H1 (cell line): ENCODE measurements around the gene CNNM3. TPM values are rescaled to one million over a fixed set of nuclear protein-coding genes. Genes with fewer than 3 reads are reported as not detected.

ENCODE experiments used
- CTCF ChIA-PET: fragments of 300-600 bp; sonication (Branson Sonifier 250); formaldehyde crosslinking; loops from one replicate; lab custom pipeline; 2021; ENCODE audit not compliant: partially characterized antibody; lab: Charles Lee
- POLR2A ChIA-PET: fragments of 300-600 bp; sonication (Branson Sonifier 250); formaldehyde crosslinking; loops from one replicate; lab custom pipeline; 2021; ENCODE audit warnings: inconsistent platforms; ENCODE audit not compliant: partially characterized antibody; lab: Charles Lee
- DNase-seq, 2 experiments: peaks; one replicate each; pipeline versions ENCODE4 v3.0.0 to v3.0.0-alpha.2; 2010 to 2022; ENCODE audit warnings: low spot score in 2 of 2, low read depth in 1 of 2, mixed read lengths in 1 of 2
- FAIRE-seq: peaks from 2 replicates; lab custom pipeline; 2011; peaks lifted over from hg19 to GRCh38; lab: Jason Lieb, UNC
- H2AFZ ChIP-seq: 2 replicates; pipeline ENCODE4 v1.8.1; 2012; ENCODE audit warnings: low read length, inconsistent platforms
- H2AK5ac ChIP-seq: 2 replicates; pipeline ENCODE4 v1.6.1; 2013; ENCODE audit warnings: low read depth, low read length
- H2BK120ac ChIP-seq: replicated peaks from 2 replicates; pipeline ENCODE3; 2013; ENCODE audit warnings: low read depth, low read length, inconsistent platforms
- H2BK12ac ChIP-seq: 2 replicates; pipeline ENCODE4 v1.6.1; 2013; ENCODE audit warnings: low read depth, low read length
- H2BK15ac ChIP-seq: 2 replicates; pipeline ENCODE4 v1.6.1; 2013; ENCODE audit warnings: low read length
- H2BK20ac ChIP-seq: 2 replicates; pipeline ENCODE4 v1.6.1; 2013; ENCODE audit warnings: low read length
- H2BK5ac ChIP-seq: 2 replicates; pipeline ENCODE4 v1.6.1; 2013; ENCODE audit warnings: low read depth, low read length
- H3K14ac ChIP-seq: 2 replicates; pipeline ENCODE4 v1.6.1; 2013; ENCODE audit warnings: inconsistent platforms; ENCODE audit not compliant: insufficient read length
- H3K18ac ChIP-seq: 2 replicates; pipeline ENCODE4 v1.6.1; 2013; ENCODE audit warnings: low read length; ENCODE audit errors: extremely low read depth
- H3K23ac ChIP-seq: 2 replicates; pipeline ENCODE4 v1.6.1; 2013; ENCODE audit warnings: inconsistent platforms; ENCODE audit not compliant: insufficient read length
- H3K23me2 ChIP-seq: 2 replicates; pipeline ENCODE4 v1.6.1; 2013; ENCODE audit warnings: low read depth, low read length
- H3K27ac ChIP-seq: 2 replicates; pipeline ENCODE4 v1.6.1; 2011; ENCODE audit warnings: low read depth, low read length, inconsistent platforms
- H3K27me3 ChIP-seq, 4 experiments: replicated peaks in 1 of 4; 1 replicate in 1 of 4; 2 replicates in 3 of 4; pipeline versions ENCODE4 v1.6.1 to v1.8.1; 2011 to 2013; ENCODE audit warnings: low read length in 3 of 4, mild to moderate bottlenecking in 3 of 4, inconsistent platforms in 2 of 4, mixed read lengths in 2 of 4, moderate library complexity in 1 of 4; ENCODE audit not compliant: control insufficient read depth in 3 of 4, insufficient read depth in 3 of 4; ENCODE audit errors: extremely low read depth in 1 of 4
- H3K36me3 ChIP-seq, 4 experiments: 2 replicates each; pipeline versions ENCODE4 v1.6.1 to v1.8.1; 2011 to 2013; ENCODE audit warnings: mild to moderate bottlenecking in 4 of 4, low read length in 3 of 4, moderate library complexity in 2 of 4, control low read depth in 1 of 4, inconsistent platforms in 1 of 4; ENCODE audit not compliant: insufficient read depth in 4 of 4, control insufficient read depth in 2 of 4
- H3K4ac ChIP-seq: replicated peaks from 2 replicates; pipeline ENCODE3; 2013; ENCODE audit warnings: low read length, low read depth, mixed read lengths, inconsistent platforms; ENCODE audit not compliant: insufficient read length
- H3K4me1 ChIP-seq, 4 experiments: replicated peaks in 1 of 4; 1 replicate in 1 of 4; 2 replicates in 3 of 4; pipeline versions ENCODE4 v1.6.1 to v1.8.1; 2011 to 2013; ENCODE audit warnings: low read length in 3 of 4, inconsistent platforms in 2 of 4, mixed read lengths in 1 of 4; ENCODE audit not compliant: insufficient read depth in 4 of 4, control insufficient read depth in 3 of 4
- H3K4me2 ChIP-seq, 2 experiments: 2 replicates each; pipeline versions ENCODE4 v1.6.1 to v1.8.1; 2011 to 2013; ENCODE audit warnings: low read depth in 2 of 2, low read length in 2 of 2, control low read depth in 1 of 2, inconsistent platforms in 1 of 2, mild to moderate bottlenecking in 1 of 2; ENCODE audit not compliant: insufficient read depth in 1 of 2
- H3K4me3 ChIP-seq, 4 experiments: fragments of 200-600, 300-600 bp in 1 of 4; sonication (generic), shearing (Covaris generic), sonication (Bioruptor Twin) in 1 of 4; 2 replicates each; pipeline versions ENCODE4 v1.5.1 to v1.8.1; 2011 to 2016; ENCODE audit warnings: low read length in 4 of 4, low read depth in 3 of 4, control low read depth in 2 of 4, inconsistent platforms in 2 of 4, mild to moderate bottlenecking in 2 of 4, mixed read lengths in 1 of 4, moderate library complexity in 1 of 4; ENCODE audit not compliant: insufficient read depth in 2 of 4; ENCODE audit errors: extremely low read depth in 1 of 4
- H3K56ac ChIP-seq: replicated peaks from 2 replicates; pipeline ENCODE3; 2013; ENCODE audit warnings: low read depth, mild to moderate bottlenecking, mixed read lengths, low read length, inconsistent platforms; ENCODE audit not compliant: insufficient read length
- H3K79me1 ChIP-seq: 2 replicates; pipeline ENCODE4 v1.6.1; 2013; ENCODE audit warnings: low read depth, low read length, control low read depth
- H3K79me2 ChIP-seq, 2 experiments: 2 replicates each; pipeline versions ENCODE4 v1.6.1 to v1.8.1; 2012 to 2013; ENCODE audit warnings: low read length in 2 of 2, mild to moderate bottlenecking in 2 of 2, inconsistent platforms in 1 of 2; ENCODE audit not compliant: insufficient read depth in 2 of 2, control insufficient read depth in 1 of 2
- H3K9ac ChIP-seq, 4 experiments: replicated peaks in 1 of 4; 1 replicate in 1 of 4; 2 replicates in 3 of 4; pipeline versions ENCODE4 v1.6.1 to v1.8.1; 2011 to 2013; ENCODE audit warnings: low read depth in 3 of 4, low read length in 3 of 4, control low read depth in 2 of 4, mild to moderate bottlenecking in 2 of 4, moderate library complexity in 2 of 4, inconsistent platforms in 1 of 4; ENCODE audit errors: extremely low read depth in 1 of 4
- H3K9me3 ChIP-seq, 2 experiments: 2 replicates each; pipeline versions ENCODE4 v1.6.1 to v1.8.1; 2012 to 2013; ENCODE audit warnings: mild to moderate bottlenecking in 2 of 2, moderate library complexity in 2 of 2, control low read depth in 1 of 2, inconsistent platforms in 1 of 2, low read depth in 1 of 2, low read length in 1 of 2, mixed read lengths in 1 of 2; ENCODE audit not compliant: insufficient read depth in 2 of 2
- H4K20me1 ChIP-seq, 2 experiments: replicated peaks in 1 of 2; 2 replicates each; pipeline versions ENCODE3 to v1.8.1; 2011 to 2013; ENCODE audit warnings: inconsistent platforms in 2 of 2, low read length in 2 of 2, mild to moderate bottlenecking in 1 of 2; ENCODE audit not compliant: insufficient read depth in 2 of 2, control insufficient read depth in 1 of 2
- H4K5ac ChIP-seq: 2 replicates; pipeline ENCODE4 v1.6.1; 2013; ENCODE audit warnings: low read length, low read depth, mixed read lengths, inconsistent platforms; ENCODE audit not compliant: insufficient read length
- H4K8ac ChIP-seq: 2 replicates; pipeline ENCODE4 v1.8.0; 2013; ENCODE audit warnings: mild to moderate bottlenecking, moderate library complexity, low read length, inconsistent platforms; ENCODE audit not compliant: insufficient read depth; ENCODE audit errors: extremely low read depth
- H4K91ac ChIP-seq: replicated peaks from 2 replicates; pipeline ENCODE3; 2013; ENCODE audit warnings: low read length, mixed read lengths, inconsistent platforms; ENCODE audit not compliant: insufficient read length
- JUN ChIP-seq: IDR thresholded peaks from 2 replicates; pipeline ENCODE4 v1.6.1; 2011; ENCODE audit warnings: low read depth, mild to moderate bottlenecking, improper control_type of control experiment, low read length
- SP2 ChIP-seq: IDR thresholded peaks from 2 replicates; pipeline ENCODE4 v1.6.1; 2012; ENCODE audit warnings: mild to moderate bottlenecking, low read length, inconsistent platforms
- TEAD4 ChIP-seq: IDR thresholded peaks from 2 replicates; pipeline ENCODE4 v1.6.1; 2012; ENCODE audit warnings: low read depth, low read length, inconsistent platforms, mixed read lengths
- USF2 ChIP-seq: IDR thresholded peaks from 2 replicates; pipeline ENCODE4 v1.6.1; 2011; ENCODE audit warnings: low read length, improper control_type of control experiment
- ZNF274 ChIP-seq: IDR thresholded peaks from 2 replicates; pipeline ENCODE4 v1.7.0; 2012; ENCODE audit warnings: low read length, borderline replicate concordance; ENCODE audit errors: extremely low read depth
- WGBS, 2 experiments: shearing (Covaris generic) in 1 of 2; methylation state at CpG; one replicate each; pipeline versions ENCODE4 v1.1.6 to v1.1.7; 2013 to 2015; ENCODE audit warnings: low lambda C conversion rate in 2 of 2, mixed read lengths in 2 of 2, inconsistent platforms in 1 of 2, low coverage in 1 of 2, missing lambda C conversion rate in 1 of 2; ENCODE audit not compliant: insufficient replicate concordance in 2 of 2, insufficient coverage in 1 of 2, insufficient read length in 1 of 2; ENCODE audit errors: extremely low coverage in 1 of 2, missing lambda C conversion rate in 1 of 2; 5-methylcytosine and 5-hydroxymethylcytosine counted together
- polyA plus RNA-seq, 7 experiments: library from polyadenylated mRNA; depleted of rRNA in 3 of 7; stranded (reverse) in 5 of 7; unstranded in 2 of 7; fragments of >200 nt in 5 of 7; fragments of 200-250 nt in 2 of 7; gene quantifications; 1 replicate in 5 of 7; 2 replicates in 1 of 7; 4 replicates in 1 of 7; pipeline versions ENCODE4 v1.2.1 to v1.2.3, GENCODE V29; 2011 to 2013; ENCODE audit warnings: missing spikeins in 2 of 7, mixed read lengths in 2 of 7
- total RNA-seq: library from RNA; stranded (reverse); fragmentation: NEBNext Ultra II Directional; extraction: Animal tissue kit (Norgen Biotek cat#: 25700); gene quantifications from 2 replicates; pipeline ENCODE4 v1.2.1, GENCODE V29; 2021

The CNNM3 gene
- total and polyA plus RNA-seq, 2 of the 8 experiments (the other 6 are each of a cell fraction or from before 2014, with no cell fraction given), result 29.1 to 29.2 TPM

DNA sequence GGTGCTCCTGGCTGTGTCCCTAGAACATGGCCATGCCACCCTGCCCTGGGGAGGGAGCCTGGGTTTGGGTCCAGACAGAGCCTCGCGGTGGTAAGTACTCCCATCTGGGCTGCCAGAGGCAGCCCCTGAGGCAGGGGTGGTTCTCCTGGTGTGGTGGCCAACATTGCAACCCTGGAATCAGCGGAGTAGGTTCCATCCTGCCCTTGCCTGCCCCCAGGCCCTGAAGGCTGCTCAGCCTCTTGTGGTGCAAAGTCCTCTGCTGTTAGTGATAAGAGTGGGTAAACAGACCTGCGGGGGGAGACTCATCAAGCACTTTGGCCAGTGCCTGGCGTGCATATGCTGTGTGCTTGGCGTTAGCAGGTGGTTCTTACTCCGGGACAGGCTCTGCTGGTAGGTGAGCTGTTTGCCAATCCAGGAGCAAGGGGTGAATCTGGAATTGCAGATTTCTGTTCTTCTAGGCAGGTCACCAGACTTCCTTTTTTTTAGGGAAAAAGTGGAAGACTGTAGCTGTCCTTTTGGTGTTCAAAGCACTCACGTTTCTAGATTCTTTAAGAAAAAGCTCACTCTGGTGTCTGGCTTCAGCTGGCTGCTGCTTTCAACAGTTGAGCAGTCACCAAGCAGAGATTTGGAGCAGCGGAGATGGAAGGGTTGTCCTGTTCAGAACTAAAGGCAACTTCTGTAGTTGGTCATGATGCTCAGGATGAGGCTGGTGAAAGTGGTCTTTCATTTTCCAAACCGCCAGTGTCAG is 3.2 kb downstream of the CNNM3 start:
- no peak overlapping the region for H2BK12ac ChIP-seq
- no peak overlapping the region for H4K91ac ChIP-seq
- no peak overlapping the region for H2BK5ac ChIP-seq
- ChIA-PET POLR2A (interaction anchor here (0.8 to 2.1 kb wide), 7 partner anchors 10 to 176 kb away, joined by 3 to 9 read pairs (median 3); partner anchors contain the start of genes ANKRD23 and FER1L5), CTCF (interaction anchor here (0.9 to 5.3 kb wide), 15 partner anchors 8 to 213 kb away, joined by 3 to 30 read pairs (median 5); no protein-coding TSS in a partner anchor)
- H3K79me1 ChIP-seq, result peaks cover 36% of the 10 kb centered on the region
- no peak overlapping the region for H3K14ac ChIP-seq
- no peak overlapping the region for H4K5ac ChIP-seq
- no peak overlapping the region for H4K8ac ChIP-seq
- peaks cover 0 to 22% (median 16%) of the 10 kb centered on the region in 4 experiments; a peak in 6 of 7 replicates for H3K4me1 ChIP-seq
- H3K23me2 ChIP-seq, result peaks cover 17% of the 10 kb centered on the region
- H3K4me2 ChIP-seq, result peak overlapping the region; percentile 43 to 98; a peak in 3 of 4 replicates
- 88% methylated on average over 8 of the region's 10 CpGs; no CpG with 5 or more reads in 1 of the 2 experiments for WGBS, 2 experiments
- no peak overlapping the region; a peak in 1 of 7 replicates for H3K9ac ChIP-seq
- H2BK20ac ChIP-seq, result no peak overlapping the region
- H3K56ac ChIP-seq, result no peak overlapping the region
- no peak for FAIRE-seq
- H3K23ac ChIP-seq, result no peak overlapping the region
- H3K27ac ChIP-seq, result no peak overlapping the region
- no peak overlapping the region for H3K4me3 ChIP-seq
- no peak for DNase-seq
- H3K9me3 ChIP-seq, result no peaks in the 10 kb centered on the region
- H2AK5ac ChIP-seq, result no peak overlapping the region; the same call in 1 of the 2 replicates
- no peak overlapping the region for H2BK120ac ChIP-seq
- H4K20me1 ChIP-seq, result peaks cover 18 to 37% of the 10 kb centered on the region in 2 experiments
- H3K18ac ChIP-seq, result no peak overlapping the region; the same call in 1 of the 2 replicates
- H2BK15ac ChIP-seq, result no peak overlapping the region
- H3K27me3 ChIP-seq, result no peaks in the 10 kb centered on the region; a peak in 1 of 7 replicates
- no peak overlapping the region for H3K4ac ChIP-seq
- peaks cover 0 to 13% (median 4%) of the 10 kb centered on the region in 4 experiments; a peak in 4 of 8 replicates for H3K36me3 ChIP-seq
- peaks cover 3 to 71% of the 10 kb centered on the region in 2 experiments; a peak in 3 of 4 replicates for H3K79me2 ChIP-seq
- H2AFZ ChIP-seq, result no peak overlapping the region
- TF ChIP-seq JUN (no peak), TEAD4 (no peak), ZNF274 (no peak), SP2 (no peak), USF2 (no peak)
